Measurements from ENCODE around the gene CCNQ. TPM values are rescaled to one million over a fixed set of nuclear protein-coding genes. Genes with fewer than 3 reads are reported as not detected.

CCNQ gene
- polyA plus RNA-seq, 3 donors, result 19.3 to 26.9 (median 22.3) TPM

- no peak overlapping the region for H3K27ac ChIP-seq (ENCODE audit: low read depth, low read length)
- 85 to 94% (median 88%) methylated on average over 13 to 16 of the region's 16 CpGs for WGBS, 3 donors
Measured at GRCh38 chrX:153626025-153626633, 27.2 kb upstream of the CCNQ start.

- 82 to 86% (median 86%) methylated on average over 11 to 21 of the region's 21 CpGs for WGBS, 3 donors
- no peak overlapping the region for H3K27ac ChIP-seq (ENCODE audit: low read depth, low read length)
Measured at GRCh38 chrX:153625271-153626024, 26.5 kb upstream of the CCNQ start.

DNA sequence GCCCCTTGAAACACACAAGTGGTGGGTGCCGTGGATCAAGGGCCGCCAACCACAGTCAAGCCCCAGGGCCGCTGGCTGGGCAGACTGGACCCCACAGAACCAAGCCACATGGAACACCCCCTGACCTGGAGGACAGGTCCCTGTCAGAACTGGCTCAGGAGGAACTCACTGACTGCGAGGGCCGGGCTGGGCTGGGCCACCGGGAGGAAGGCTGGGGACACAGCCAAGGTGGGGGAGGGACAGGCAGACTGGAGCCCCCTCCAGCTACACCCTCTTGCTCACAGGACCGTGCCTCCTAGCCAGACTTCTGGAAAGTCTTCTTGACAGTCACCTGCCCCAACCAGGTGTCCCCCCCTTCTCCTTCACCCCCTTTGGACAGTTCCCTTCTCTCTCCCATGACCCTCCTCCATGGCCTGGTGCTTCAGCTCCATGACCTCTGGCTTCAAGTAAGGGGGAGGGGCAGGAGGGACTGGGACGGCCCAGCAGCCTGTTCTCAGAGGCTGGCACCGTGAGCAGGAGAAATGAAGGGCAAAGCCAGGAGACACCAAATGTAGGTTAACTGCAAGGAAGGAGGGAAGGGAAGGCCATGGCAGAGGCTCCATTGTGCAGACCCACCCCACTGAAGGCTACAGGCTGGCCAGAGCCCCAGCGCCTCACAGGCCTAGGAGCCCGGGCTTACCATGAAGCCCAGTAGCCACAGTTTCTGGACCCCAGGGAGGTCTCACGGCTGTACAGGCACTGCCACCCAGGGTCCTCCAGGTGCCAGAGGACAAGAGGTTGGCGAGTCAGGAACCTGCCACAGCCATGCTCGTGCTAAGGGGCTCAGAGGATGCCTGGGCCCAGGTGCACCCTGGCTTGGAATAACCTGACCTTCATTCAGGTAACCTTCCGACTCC, 25.5 kb upstream of the CCNQ start:
- H3K27ac ChIP-seq (ENCODE audit: low read depth, low read length), result no peak overlapping the region
- 74 to 96% (median 78%) methylated on average over 11 to 15 of the region's 15 CpGs for WGBS, 3 donors

- no peak overlapping the region for H3K27ac ChIP-seq (ENCODE audit: low read depth, low read length)
- WGBS, 3 donors, result 72 to 79% (median 78%) methylated on average over 13 to 16 of the region's 16 CpGs
Measured at GRCh38 chrX:153623310-153624029, 24.5 kb upstream of the CCNQ start.

GRCh38 chrX:153622661-153623309, 23.8 kb upstream of the CCNQ start:
- WGBS, 3 donors, result 23 to 71% (median 69%) methylated on average over 16 to 17 of the region's 17 CpGs
- H3K27ac ChIP-seq (ENCODE audit: low read depth, low read length), result no peak overlapping the region

DNA sequence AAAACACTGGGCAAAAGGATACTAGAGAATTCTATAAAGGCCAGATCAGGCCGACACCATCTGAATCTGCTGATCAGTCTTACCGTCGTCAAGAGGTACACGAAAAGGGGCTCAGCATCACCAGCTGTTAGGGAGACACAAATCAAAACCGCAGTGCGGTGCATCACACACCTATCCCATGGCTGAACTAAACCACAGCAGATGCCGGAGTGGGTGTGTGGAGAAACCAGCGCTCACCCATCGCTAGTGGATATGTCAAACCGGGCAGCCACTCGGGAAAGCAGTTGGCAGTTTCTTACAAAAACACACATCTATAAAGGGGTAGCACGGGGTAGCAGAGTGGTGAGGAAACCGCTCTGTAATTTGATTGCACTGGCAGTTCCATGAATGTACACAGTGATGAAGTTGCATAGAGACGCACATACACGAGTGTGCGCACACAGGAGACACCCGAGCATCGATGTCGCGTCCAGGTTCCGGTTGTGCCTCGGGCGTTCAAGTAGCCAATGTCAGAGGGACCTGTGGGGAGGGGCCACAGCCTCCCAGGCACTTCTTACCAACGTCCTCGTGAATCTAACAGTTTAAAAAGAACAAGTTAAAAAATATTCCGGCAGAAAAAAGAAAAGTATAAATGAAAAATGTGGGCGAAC, 23.1 kb upstream of the CCNQ start:
- WGBS, 3 donors, result 83 to 88% (median 88%) methylated on average over 27 of the region's 27 CpGs
- H3K27ac ChIP-seq (ENCODE audit: low read depth, low read length), result no peak overlapping the region

DNA sequence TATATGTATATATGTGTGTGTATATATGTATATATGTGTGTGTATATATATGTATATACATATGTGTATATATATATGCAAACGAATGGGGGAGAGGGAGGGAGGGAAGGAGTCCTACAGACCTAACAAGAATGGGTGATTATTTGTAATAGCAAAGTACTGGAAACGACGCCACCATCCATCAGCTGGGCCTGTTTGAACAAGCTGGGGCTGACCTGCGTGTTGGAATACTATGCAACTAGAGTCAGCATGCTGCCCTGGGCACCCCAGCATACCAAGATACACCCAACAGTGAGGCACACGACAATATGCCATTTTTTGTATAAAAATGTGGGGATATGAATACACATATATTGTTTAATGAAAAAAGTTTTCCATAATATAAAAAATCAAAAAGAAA, 21.6 kb upstream of the CCNQ start:
- H3K27ac ChIP-seq (ENCODE audit: low read depth, low read length), result no peak overlapping the region
- 70 to 85% (median 78%) methylated on average over 5 of the region's 5 CpGs for WGBS, 3 donors

DNA sequence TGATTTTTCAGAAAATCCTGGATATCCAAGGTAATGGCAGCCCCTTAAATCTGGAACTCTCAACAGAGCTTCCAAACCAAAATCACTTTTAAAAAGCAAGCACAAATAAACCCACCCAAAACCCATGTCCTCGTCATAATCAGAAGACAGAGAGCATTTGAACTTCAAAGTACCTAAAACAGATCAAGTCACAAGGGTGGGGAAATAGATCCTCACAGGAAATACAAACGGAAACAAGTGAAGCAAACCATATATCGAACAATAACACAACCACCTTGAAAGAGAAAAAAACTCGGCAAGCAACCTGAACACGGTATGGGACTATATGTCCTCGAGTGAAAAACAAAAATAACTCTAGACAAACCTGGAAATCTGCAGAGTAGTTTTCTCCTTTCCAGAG, 15.9 kb upstream of the CCNQ start:
- 59 to 67% (median 60%) methylated on average over 6 of the region's 6 CpGs for WGBS, 3 donors
- no peak overlapping the region for H3K27ac ChIP-seq (ENCODE audit: low read depth, low read length)

DNA sequence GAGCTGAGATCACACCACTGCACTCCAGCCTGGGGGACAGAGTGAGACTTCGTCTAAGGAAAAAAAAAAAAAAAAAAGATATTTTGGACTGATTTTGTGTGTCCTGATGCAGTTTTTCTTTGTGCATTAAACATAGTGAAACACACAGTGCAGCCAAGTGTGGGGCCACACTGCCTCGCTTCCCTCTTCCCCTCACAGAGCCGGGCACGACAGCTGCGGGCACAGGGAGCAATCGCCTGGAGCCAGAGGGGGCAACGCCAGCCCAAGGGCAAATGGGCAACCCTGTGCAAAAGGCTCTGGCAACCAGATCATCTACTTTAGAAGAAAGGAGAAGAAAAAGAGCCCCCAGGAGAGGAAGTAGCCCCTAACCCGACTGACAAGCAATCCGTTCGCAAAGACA, 13.5 kb upstream of the CCNQ start:
- WGBS, 3 donors, result 74 to 85% (median 84%) methylated on average over 8 to 10 of the region's 10 CpGs
- H3K27ac ChIP-seq (ENCODE audit: low read depth, low read length), result no peak overlapping the region

DNA sequence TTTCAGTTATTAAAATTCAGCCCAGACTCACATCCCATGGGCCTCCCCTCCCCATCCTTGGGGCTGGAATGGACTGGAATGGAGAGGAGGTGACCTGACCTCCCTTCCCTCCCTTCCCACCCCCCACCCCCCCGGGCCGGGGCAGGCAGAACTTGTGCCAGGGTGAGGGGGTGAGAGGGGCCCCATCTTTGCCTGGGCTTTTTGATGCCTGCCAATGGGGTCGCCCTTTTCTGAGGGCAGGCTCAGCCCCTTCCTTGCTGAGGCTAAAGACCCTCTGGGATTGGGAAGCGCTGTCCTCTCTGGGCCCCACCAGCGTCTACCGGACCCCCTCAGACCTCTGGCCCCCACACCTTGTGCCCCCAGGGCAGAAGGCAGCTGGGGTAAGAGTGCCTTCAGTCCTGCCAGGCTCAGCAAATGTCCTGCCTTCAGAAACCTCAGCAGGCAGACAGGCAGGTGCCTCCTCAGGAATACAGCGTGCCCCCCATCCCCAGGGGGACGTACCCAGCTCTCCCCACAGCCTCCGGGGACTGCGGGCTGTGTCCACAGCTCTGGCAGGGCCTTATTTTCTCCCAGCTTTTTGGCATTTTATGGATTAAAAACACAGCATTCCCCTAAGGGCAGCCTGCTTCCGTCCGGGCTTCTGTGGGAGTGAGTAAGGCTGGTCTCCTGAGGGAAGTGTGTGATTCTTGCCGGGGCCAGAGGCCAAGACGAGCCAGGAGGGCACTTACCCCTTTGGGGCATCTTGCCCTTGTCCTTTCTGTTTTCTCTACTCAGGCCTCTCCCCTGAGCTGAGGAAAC, 12.6 kb upstream of the CCNQ start:
- H3K27ac ChIP-seq (ENCODE audit: low read depth, low read length), result no peak overlapping the region
- 62 to 73% (median 70%) methylated on average over 3 to 14 of the region's 14 CpGs for WGBS, 3 donors

- H3K27ac ChIP-seq (ENCODE audit: low read depth, low read length), result no peak overlapping the region
- 71 to 81% (median 77%) methylated on average over 3 to 9 of the region's 9 CpGs for WGBS, 3 donors
Measured at GRCh38 chrX:153610836-153611213, 11.9 kb upstream of the CCNQ start.

- 4 to 33% (median 4%) methylated on average over 31 to 62 of the region's 63 CpGs for WGBS, 3 donors
- no peak overlapping the region for H3K27ac ChIP-seq (ENCODE audit: low read depth, low read length)
Measured at GRCh38 chrX:153609917-153610835, 11.2 kb upstream of the CCNQ start.

DNA sequence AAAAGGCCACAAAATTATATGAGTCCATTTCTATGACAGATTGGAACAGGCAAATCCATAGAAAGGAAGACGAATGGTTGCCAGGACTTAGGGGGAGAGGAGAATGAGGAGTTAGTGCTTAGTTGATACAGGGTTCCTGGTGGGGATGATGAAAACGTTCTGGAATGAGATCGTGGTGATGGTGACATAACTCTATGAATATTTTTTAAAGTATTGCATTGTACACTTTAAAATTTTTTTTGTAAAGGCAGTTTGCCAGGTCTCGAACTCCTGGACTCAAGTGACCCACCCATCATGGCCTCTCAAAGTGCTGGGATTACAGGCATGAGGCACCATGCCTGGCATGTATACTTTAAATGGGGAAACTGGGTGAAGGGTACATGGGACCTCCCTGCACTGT, 9.9 kb upstream of the CCNQ start:
- 51 to 57% (median 56%) methylated on average over 4 of the region's 4 CpGs for WGBS, 3 donors
- H3K27ac ChIP-seq (ENCODE audit: low read depth, low read length), result no peak overlapping the region

GRCh38 chrX:153608376-153608775, 9.4 kb upstream of the CCNQ start:
- no peak overlapping the region for H3K27ac ChIP-seq (ENCODE audit: low read depth, low read length)
- WGBS, 3 donors, result 67 to 78% (median 67%) methylated on average over 2 of the region's 2 CpGs

DNA sequence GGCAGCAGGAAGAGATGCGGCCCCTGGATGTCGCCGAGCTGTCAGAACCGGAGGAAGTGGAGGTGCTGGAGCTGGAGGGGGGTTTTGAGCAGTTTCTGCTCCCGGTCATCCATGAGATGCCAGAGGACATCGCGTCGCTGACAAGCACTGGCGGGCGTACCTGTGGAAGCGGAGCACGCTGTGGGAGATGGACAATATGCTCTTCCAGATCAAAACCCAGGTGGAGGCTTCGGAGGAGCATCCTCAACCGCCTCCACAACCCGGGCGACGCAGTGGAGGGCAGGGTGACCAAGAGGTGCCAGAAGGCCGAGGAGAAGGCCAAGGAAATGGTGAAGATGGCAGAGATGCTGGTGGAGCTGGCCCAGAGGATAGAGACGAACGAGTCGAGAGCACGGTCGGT, 7.6 kb upstream of the CCNQ start:
- 84 to 89% (median 88%) methylated on average over 19 to 23 of the region's 23 CpGs for WGBS, 3 donors
- no peak overlapping the region for H3K27ac ChIP-seq (ENCODE audit: low read depth, low read length)

Measured in adipose tissue (tissue), 3 donors.